HG03565 (cell line): ENCODE measurements around the gene ONECUT2.

ENCODE experiments used
- ATAC-seq: cut with Tn5 transposase; IDR thresholded peaks from one replicate; pipeline ENCODE4 v1.9.1; 2021; ENCODE audit warnings: mild to moderate bottlenecking, moderate library complexity; ENCODE audit not compliant: unreplicated experiment

The ONECUT2 gene

GRCh38 chr18:57523171-57523956 lies 88.2 kb downstream of the ONECUT2 start:
- ATAC-seq, result no peak

GRCh38 chr18:57527556-57528229 lies 92.5 kb downstream of the ONECUT2 start:
- ATAC-seq, result no peak

GRCh38 chr18:57529151-57529550 lies 94.0 kb downstream of the ONECUT2 start:
- ATAC-seq, result no peak

GRCh38 chr18:57533006-57533867 lies 98.1 kb downstream of the ONECUT2 start:
- no peak for ATAC-seq

GRCh38 chr18:57533868-57534510 lies 98.8 kb downstream of the ONECUT2 start:
- no peak for ATAC-seq

- ATAC-seq, result no peak
Measured at GRCh38 chr18:57534511-57534909, 99.3 kb downstream of the ONECUT2 start.

- no peak for ATAC-seq
Measured at GRCh38 chr18:57538614-57539013, 103.4 kb downstream of the ONECUT2 start.

GRCh38 chr18:57539702-57540101 lies 104.5 kb downstream of the ONECUT2 start:
- no peak for ATAC-seq
